HAP-1 (cell line): Measurements from ENCODE around the gene ING4.

Source experiments
- DNase-seq, 2 experiments: peaks; one replicate each; pipeline ENCODE4 v3.0.0-alpha.2; 2016 to 2020; ENCODE audit warnings: low spot score in 2 of 2
- H3K27me3 ChIP-seq: fragments of 250-450 bp; sonication (Bioruptor Pico); 2 replicates; pipeline ENCODE4 v1.5.1; 2020; ENCODE audit warnings: low read depth, mild to moderate bottlenecking, moderate library complexity
- H3K36me3 ChIP-seq: fragments of 250-450 bp; sonication (Bioruptor Pico); replicated peaks from 2 replicates; pipeline ENCODE4 v1.5.1; 2020; ENCODE audit warnings: mild to moderate bottlenecking
- H3K4me1 ChIP-seq: fragments of 250-450 bp; sonication (Bioruptor Pico); 2 replicates; pipeline ENCODE4 v1.5.1; 2020; ENCODE audit warnings: mild to moderate bottlenecking
- H3K4me3 ChIP-seq: fragments of 250-450 bp; sonication (Bioruptor Pico); 2 replicates; pipeline ENCODE4 v1.5.1; 2020; ENCODE audit warnings: mild to moderate bottlenecking, moderate library complexity
- H3K9me3 ChIP-seq: fragments of 250-450 bp; sonication (Bioruptor Pico); 2 replicates; pipeline ENCODE4 v1.5.1; 2020; ENCODE audit warnings: mild to moderate bottlenecking, moderate library complexity
- in situ Hi-C: fragments of 300-500 bp; cut with MboI; formaldehyde crosslinking; loops from 3 replicates; pipeline ENCODE4 v1.14.3; 2020; ENCODE audit warnings: low sequenced_read_pairs, inconsistent platforms, mixed read lengths

Gene ING4

GRCh38 chr12:6615802-6616201 lies 47.1 kb downstream of the ING4 start:
- H3K27me3 ChIP-seq: no peaks in the 10 kb centered on the region
- in situ Hi-C loops: no loop called here
- H3K9me3 ChIP-seq: no peaks in the 10 kb centered on the region
- no peaks in the 10 kb centered on the region for H3K36me3 ChIP-seq
- peaks cover 21% of the 10 kb centered on the region for H3K4me1 ChIP-seq
- no peak for DNase-seq
- H3K4me3 ChIP-seq: no peak overlapping the region

GRCh38 chr12:6614513-6615172 lies 48.3 kb downstream of the ING4 start:
- Histone ChIP-seq H3K4me1 (peaks cover 21% of the 10 kb centered on the region), H3K36me3 (no peaks in the 10 kb centered on the region), H3K27me3 (no peaks in the 10 kb centered on the region), H3K9me3 (no peaks in the 10 kb centered on the region), H3K4me3 (no peak overlapping the region)
- DNase-seq: no peak
- in situ Hi-C loops: no loop called here

GRCh38 chr12:6613776-6614512 lies 49.0 kb downstream of the ING4 start:
- Histone ChIP-seq H3K4me3 (no peak overlapping the region), H3K36me3 (no peaks in the 10 kb centered on the region), H3K4me1 (peaks cover 21% of the 10 kb centered on the region), H3K27me3 (no peaks in the 10 kb centered on the region), H3K9me3 (no peaks in the 10 kb centered on the region)
- in situ Hi-C loops: no loop called here
- peak; percentile 96 to 98 for DNase-seq

- H3K36me3 ChIP-seq: no peaks in the 10 kb centered on the region
- DNase-seq: peak; percentile 49 to 88
- H3K4me1 ChIP-seq: peaks cover 21% of the 10 kb centered on the region
- no peaks in the 10 kb centered on the region for H3K9me3 ChIP-seq
- no peaks in the 10 kb centered on the region for H3K27me3 ChIP-seq
- in situ Hi-C loops: no loop called here
- H3K4me3 ChIP-seq: peak overlapping the region; percentile 2
Measured at GRCh38 chr12:6613015-6613775, 49.7 kb downstream of the ING4 start.

- Histone ChIP-seq H3K4me1 (peaks cover 23% of the 10 kb centered on the region), H3K9me3 (no peaks in the 10 kb centered on the region), H3K36me3 (no peaks in the 10 kb centered on the region), H3K27me3 (no peaks in the 10 kb centered on the region), H3K4me3 (no peak overlapping the region)
- in situ Hi-C loops: no loop called here
- DNase-seq: no peak
Measured at GRCh38 chr12:6612652-6613014, 50.3 kb downstream of the ING4 start.

GRCh38 chr12:6612247-6612646 lies 50.7 kb downstream of the ING4 start:
- in situ Hi-C loops: no loop called here
- no peak overlapping the region for H3K4me3 ChIP-seq
- H3K27me3 ChIP-seq: no peaks in the 10 kb centered on the region
- DNase-seq: no peak
- H3K9me3 ChIP-seq: no peaks in the 10 kb centered on the region
- H3K4me1 ChIP-seq: peaks cover 24% of the 10 kb centered on the region
- H3K36me3 ChIP-seq: no peaks in the 10 kb centered on the region

GRCh38 chr12:6608592-6609281 lies 54.2 kb downstream of the ING4 start:
- H3K27me3 ChIP-seq: no peaks in the 10 kb centered on the region
- H3K4me3 ChIP-seq: no peak overlapping the region
- H3K9me3 ChIP-seq: no peaks in the 10 kb centered on the region
- in situ Hi-C loops: no loop called here
- peaks cover 38% of the 10 kb centered on the region for H3K4me1 ChIP-seq
- DNase-seq: peak in 1 of 2 experiments; percentile 27
- H3K36me3 ChIP-seq: peaks cover 19% of the 10 kb centered on the region

GRCh38 chr12:6607751-6608591 lies 54.9 kb downstream of the ING4 start:
- in situ Hi-C loops: no loop called here
- H3K27me3 ChIP-seq: no peaks in the 10 kb centered on the region
- peak; percentile 67 to 81 for DNase-seq
- H3K9me3 ChIP-seq: no peaks in the 10 kb centered on the region
- H3K36me3 ChIP-seq: peaks cover 24% of the 10 kb centered on the region
- H3K4me1 ChIP-seq: peaks cover 33% of the 10 kb centered on the region
- no peak overlapping the region for H3K4me3 ChIP-seq

GRCh38 chr12:6606331-6607131 lies 56.4 kb downstream of the ING4 start:
- peaks cover 22% of the 10 kb centered on the region for H3K4me1 ChIP-seq
- peaks cover 38% of the 10 kb centered on the region for H3K36me3 ChIP-seq
- peak in 1 of 2 experiments; percentile 73 for DNase-seq
- no peaks in the 10 kb centered on the region for H3K27me3 ChIP-seq
- in situ Hi-C loops: no loop called here
- no peaks in the 10 kb centered on the region for H3K9me3 ChIP-seq
- H3K4me3 ChIP-seq: peak overlapping the region; percentile 84

GRCh38 chr12:6605421-6606330 lies 57.2 kb downstream of the ING4 start:
- H3K36me3 ChIP-seq: peaks cover 47% of the 10 kb centered on the region
- no peaks in the 10 kb centered on the region for H3K27me3 ChIP-seq
- peaks cover 22% of the 10 kb centered on the region for H3K4me1 ChIP-seq
- in situ Hi-C loops: no loop called here
- peak overlapping the region; percentile 84 for H3K4me3 ChIP-seq
- no peaks in the 10 kb centered on the region for H3K9me3 ChIP-seq
- no peak for DNase-seq

- in situ Hi-C loops: no loop called here
- Histone ChIP-seq H3K27me3 (no peaks in the 10 kb centered on the region), H3K4me1 (peaks cover 22% of the 10 kb centered on the region), H3K36me3 (peaks cover 59% of the 10 kb centered on the region), H3K9me3 (no peaks in the 10 kb centered on the region), H3K4me3 (peak overlapping the region; percentile 84)
- no peak for DNase-seq
Measured at GRCh38 chr12:6604259-6605029, 58.5 kb downstream of the ING4 start.
